ENCODE data around the gene ECM1.
A peak's percentile ranks its signal among the peaks of the same experiment; 100 is the strongest.

ECM1 gene

DNA sequence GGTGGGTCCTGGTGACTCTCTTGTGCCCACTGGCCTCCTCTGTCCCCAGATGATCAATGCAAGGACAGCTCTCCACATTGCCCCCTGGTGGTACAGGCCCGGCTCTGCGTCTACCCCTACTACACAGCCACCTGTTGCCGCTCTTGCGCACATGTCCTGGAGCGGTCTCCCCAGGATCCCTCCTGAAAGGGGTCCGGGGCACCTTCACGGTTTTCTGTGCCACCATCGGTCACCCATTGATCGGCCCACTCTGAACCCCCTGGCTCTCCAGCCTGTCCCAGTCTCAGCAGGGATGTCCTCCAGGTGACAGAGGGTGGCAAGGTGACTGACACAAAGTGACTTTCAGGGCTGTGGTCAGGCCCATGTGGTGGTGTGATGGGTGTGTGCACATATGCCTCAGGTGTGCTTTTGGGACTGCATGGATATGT is 52.1 kb downstream of the ECM1 start:
- TF ChIP-seq CTCF (IDR thresholded peaks at IDR 0.05) (peak; percentile 99), ZFX (IDR thresholded peaks at IDR 0.05; ENCODE audit: borderline replicate concordance) (no peak)
- peak overlapping the region; percentile 100 for H3K27ac ChIP-seq

DNA sequence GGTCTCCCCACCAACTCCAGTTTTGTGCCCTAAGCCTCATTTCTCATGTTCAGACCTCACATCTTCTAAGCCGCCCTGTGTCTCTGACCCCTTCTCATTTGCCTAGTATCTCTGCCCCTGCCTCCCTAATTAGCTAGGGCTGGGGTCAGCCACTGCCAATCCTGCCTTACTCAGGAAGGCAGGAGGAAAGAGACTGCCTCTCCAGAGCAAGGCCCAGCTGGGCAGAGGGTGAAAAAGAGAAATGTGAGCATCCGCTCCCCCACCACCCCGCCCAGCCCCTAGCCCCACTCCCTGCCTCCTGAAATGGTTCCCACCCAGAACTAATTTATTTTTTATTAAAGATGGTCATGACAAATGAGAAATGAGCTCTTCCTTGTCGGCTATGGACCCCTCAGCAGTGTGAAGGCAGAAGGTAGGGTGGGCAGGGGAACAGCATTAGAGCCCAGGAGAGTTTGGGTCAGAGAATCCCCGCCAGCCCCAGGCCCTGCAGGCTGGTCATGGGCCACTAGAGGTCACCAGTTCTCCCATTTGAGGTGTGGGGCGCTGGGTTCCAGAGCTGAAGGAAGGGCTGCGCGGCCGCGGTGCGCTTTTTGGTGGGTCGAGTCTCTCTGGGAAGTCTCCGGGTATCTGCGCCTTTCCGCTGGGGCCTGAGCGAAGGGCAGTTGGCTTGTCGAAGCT is 52.8 kb downstream of the ECM1 start:
- peak overlapping the region; percentile 100 for H3K27ac ChIP-seq
- TF ChIP-seq ZFX (IDR thresholded peaks at IDR 0.05; ENCODE audit: borderline replicate concordance) (no peak), CTCF (IDR thresholded peaks at IDR 0.05) (peak; percentile 90)

- no peak for TF ChIP-seq ZFX (IDR thresholded peaks at IDR 0.05; ENCODE audit: borderline replicate concordance)
- TF ChIP-seq CTCF (IDR thresholded peaks at IDR 0.05) = peak; percentile 71
- H3K27ac ChIP-seq = peak overlapping the region; percentile 100
Measured at GRCh38 chr1:150561254-150561973, 53.5 kb downstream of the ECM1 start.

DNA sequence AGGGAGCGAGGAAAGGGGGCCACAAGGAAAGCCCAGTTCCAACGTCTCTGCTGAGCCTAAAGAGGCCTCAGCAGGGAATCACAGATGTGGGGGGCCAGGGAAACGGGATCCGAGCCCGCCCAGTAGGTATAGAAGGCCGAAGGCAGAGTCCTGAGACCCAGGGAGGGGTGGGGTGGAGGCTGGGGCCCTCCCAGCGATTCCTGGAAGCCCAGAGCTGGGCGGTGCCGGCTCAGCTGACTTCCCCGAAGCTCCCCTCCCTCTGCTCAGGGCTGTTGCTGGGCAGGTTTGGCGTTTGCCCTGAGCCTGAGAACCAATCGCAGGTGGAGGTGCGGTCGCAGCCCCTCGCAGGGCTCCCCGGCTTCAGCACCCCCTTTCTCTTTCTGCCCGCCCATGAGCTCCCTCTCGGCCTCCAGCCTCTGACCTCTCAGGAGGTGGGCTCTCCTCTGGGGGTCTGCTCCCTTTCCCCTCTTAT is 54.1 kb downstream of the ECM1 start:
- no peak for TF ChIP-seq ZFX (IDR thresholded peaks at IDR 0.05; ENCODE audit: borderline replicate concordance)
- TF ChIP-seq CTCF (IDR thresholded peaks at IDR 0.05) = no peak
- peak overlapping the region; percentile 100 for H3K27ac ChIP-seq

GRCh38 chr1:150562446-150563339 is 54.8 kb downstream of the ECM1 start:
- TF ChIP-seq ZFX (IDR thresholded peaks at IDR 0.05; ENCODE audit: borderline replicate concordance) (no peak), CTCF (IDR thresholded peaks at IDR 0.05) (no peak)

More at GRCh38 chr1:150562446-150563339, 54.8 kb downstream of the ECM1 start:
- H3K27ac ChIP-seq = peak overlapping the region; percentile 100

Data from 22Rv1 (cell line).